ENCODE results near the gene ISCA1. TPM values are rescaled to one million over a fixed set of nuclear protein-coding genes. Genes with fewer than 3 reads are reported as not detected.

Gene ISCA1
- total and polyA plus RNA-seq, 2 donors (not counting 3 experiments of a cell fraction or from before 2014, with no cell fraction given) = 14.2 to 22.2 TPM

GRCh38 chr9:86275962-86276361 is 6.4 kb downstream of the ISCA1 start:
- Histone ChIP-seq H3K27me3 (ENCODE audit: control insufficient read depth in 2 of 2, insufficient read depth in 2 of 2, low read length in 2 of 2) (no peaks in the 10 kb centered on the region), H3K4me2 (ENCODE audit: insufficient read depth, low read length) (no peak overlapping the region), H3K36me3 (ENCODE audit: control insufficient read depth in 2 of 2, extremely low read depth in 1 of 2, insufficient read depth in 2 of 2, low read length in 2 of 2) (peaks cover 3 to 6% of the 10 kb centered on the region in 2 experiments), H3K79me2 (ENCODE audit: control insufficient read depth, insufficient read depth, low read length) (peaks cover 56% of the 10 kb centered on the region), H3K27ac (ENCODE audit: insufficient read depth, low read depth, low read length) (no peak overlapping the region), H3K9ac (replicated peaks; ENCODE audit: extremely low read depth, insufficient read depth, low read length) (no peak overlapping the region), H3K4me3 (replicated peaks in 1 of 3; ENCODE audit: insufficient read depth in 1 of 3, low read depth in 1 of 3, low read length in 3 of 3) (no peak overlapping the region), H3K4me1 (ENCODE audit: control insufficient read depth, extremely low read depth, insufficient read depth, low read length) (peaks cover 2% of the 10 kb centered on the region), H3K9me3 (replicated peaks; ENCODE audit: control insufficient read depth, insufficient read depth, low read length) (no peaks in the 10 kb centered on the region), H2AFZ (ENCODE audit: low read depth, low read length) (no peak overlapping the region), H3K9me1 (replicated peaks; ENCODE audit: control insufficient read depth, extremely low read depth, insufficient read depth, low read length) (no peaks in the 10 kb centered on the region), H4K20me1 (replicated peaks; ENCODE audit: control insufficient read depth, extremely low read depth, insufficient read depth, low read length) (no peaks in the 10 kb centered on the region)
- DNase-seq (ENCODE audit: low read depth, low spot score) (no peak), FAIRE-seq (no peak)
- dilution Hi-C loops (cut with MboI; ENCODE audit: extremely low pct_ligation_motif_present, low sequenced_read_pairs) = no loop called here
- intact Hi-C loops (cut with micrococcal nuclease) = loop anchor here (2.0 kb wide), 1 partner anchor 73 kb away; no protein-coding TSS in a partner anchor
- BruUV-seq (replicated peaks) = no TSS peak
- CTCF ChIA-PET = interaction anchor here (1.2 to 3.1 kb wide), 4 partner anchors 9 to 74 kb away, joined by 4 to 22 read pairs (median 8); no protein-coding TSS in a partner anchor
- TF ChIP-seq MAX (IDR thresholded peaks at IDR 0.05; ENCODE audit: insufficient read depth, insufficient read length) (no peak), JUN (IDR thresholded peaks at IDR 0.05; ENCODE audit: borderline replicate concordance, insufficient read depth, insufficient read length, low read depth) (no peak), EZH2 (IDR thresholded peaks at IDR 0.05; ENCODE audit: borderline replicate concordance, low read depth, low read length, severe bottlenecking) (no peak), POLR2AphosphoS5 (IDR thresholded peaks at IDR 0.05; ENCODE audit: insufficient read depth, low read depth, low read length) (no peak), GATA2 (IDR thresholded peaks at IDR 0.05; ENCODE audit: insufficient read depth, insufficient read length, low read depth, low read length) (no peak), FOS (IDR thresholded peaks at IDR 0.05; ENCODE audit: borderline replicate concordance, insufficient read depth, low read length) (no peak), MYC (IDR thresholded peaks at IDR 0.05; ENCODE audit: low read depth, low read length) (no peak), POLR2A (IDR thresholded peaks at IDR 0.05; ENCODE audit: low read depth, low read length) (no peak)
- TF ChIP-seq, protein P1, sequence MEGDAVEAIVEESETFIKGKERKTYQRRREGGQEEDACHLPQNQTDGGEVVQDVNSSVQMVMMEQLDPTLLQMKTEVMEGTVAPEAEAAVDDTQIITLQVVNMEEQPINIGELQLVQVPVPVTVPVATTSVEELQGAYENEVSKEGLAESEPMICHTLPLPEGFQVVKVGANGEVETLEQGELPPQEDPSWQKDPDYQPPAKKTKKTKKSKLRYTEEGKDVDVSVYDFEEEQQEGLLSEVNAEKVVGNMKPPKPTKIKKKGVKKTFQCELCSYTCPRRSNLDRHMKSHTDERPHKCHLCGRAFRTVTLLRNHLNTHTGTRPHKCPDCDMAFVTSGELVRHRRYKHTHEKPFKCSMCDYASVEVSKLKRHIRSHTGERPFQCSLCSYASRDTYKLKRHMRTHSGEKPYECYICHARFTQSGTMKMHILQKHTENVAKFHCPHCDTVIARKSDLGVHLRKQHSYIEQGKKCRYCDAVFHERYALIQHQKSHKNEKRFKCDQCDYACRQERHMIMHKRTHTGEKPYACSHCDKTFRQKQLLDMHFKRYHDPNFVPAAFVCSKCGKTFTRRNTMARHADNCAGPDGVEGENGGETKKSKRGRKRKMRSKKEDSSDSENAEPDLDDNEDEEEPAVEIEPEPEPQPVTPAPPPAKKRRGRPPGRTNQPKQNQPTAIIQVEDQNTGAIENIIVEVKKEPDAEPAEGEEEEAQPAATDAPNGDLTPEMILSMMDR (IDR thresholded peaks at IDR 0.05; ENCODE audit: extremely low read depth in 1 of 2, insufficient read depth in 1 of 2, low read depth in 1 of 2, low read length in 2 of 2) = no peak
- POLR2A ChIA-PET = no interaction called here
